Esophagus mucosa (tissue), 1 donor: ENCODE data around the gene SH3TC1. TPM values are rescaled to one million over a fixed set of nuclear protein-coding genes. Genes with fewer than 3 reads are reported as not detected.

Source experiments
- ATAC-seq: fragments of 200-7000 bp; cut with Tn5 transposase; one replicate; pipeline ENCODE4 v1.9.1; 2020
- total RNA-seq: library from RNA; stranded (reverse); gene quantifications from one replicate; pipeline ENCODE4 v1.2.4, GENCODE V29; 2023
- donor health status: DM: yes; HTN: yes; CAD: no.

Gene SH3TC1
- 52.9 TPM for total RNA-seq

DNA sequence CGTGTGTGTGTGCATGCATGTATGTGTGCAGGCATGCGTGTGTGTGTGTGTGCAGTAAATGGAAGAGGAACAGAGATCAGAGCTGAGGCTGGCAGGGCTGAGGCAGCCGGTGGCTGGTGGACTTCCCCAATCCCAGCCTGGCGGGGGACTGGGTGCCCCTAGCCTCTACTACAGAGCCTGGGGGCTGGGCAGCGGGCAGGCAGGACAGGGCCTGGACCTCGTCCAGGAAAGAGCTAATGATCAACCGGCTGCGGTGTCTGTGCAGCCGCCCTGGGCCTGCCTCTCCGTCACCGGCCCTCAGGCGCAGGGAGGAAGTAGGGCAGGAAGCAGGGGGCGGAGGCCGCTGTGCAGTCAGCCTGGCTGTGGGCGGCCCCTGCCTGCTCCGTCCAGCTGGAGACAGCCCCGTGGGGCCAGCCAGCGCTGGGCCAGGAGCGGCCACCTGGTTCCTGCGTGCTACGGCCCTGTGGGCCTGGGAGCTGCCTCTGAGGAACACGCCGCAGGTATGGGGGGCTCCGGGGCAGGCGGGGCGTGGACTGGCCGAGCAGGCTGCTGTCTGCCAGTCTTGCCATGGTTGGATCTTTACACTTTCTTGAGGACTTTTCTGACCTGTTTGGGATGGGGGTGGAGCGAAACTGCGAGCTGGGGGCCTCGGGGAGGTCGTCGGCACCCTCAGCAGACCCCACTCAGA lies at the start of gene SH3TC1:
SH3TC1 (plus strand) TSS at position 385 of the 688 bp plus-strand sequence. CDS start 5,905 bp downstream, outside the sequence.
- ATAC-seq, result peak; percentile 82

- ATAC-seq, result no peak
These were observed 49.4 kb upstream of the SH3TC1 start for GRCh38 chr4:8149664-8150063.

GRCh38 chr4:8150152-8151090 lies 48.7 kb upstream of the SH3TC1 start:
- ATAC-seq, result peak; percentile 19

DNA sequence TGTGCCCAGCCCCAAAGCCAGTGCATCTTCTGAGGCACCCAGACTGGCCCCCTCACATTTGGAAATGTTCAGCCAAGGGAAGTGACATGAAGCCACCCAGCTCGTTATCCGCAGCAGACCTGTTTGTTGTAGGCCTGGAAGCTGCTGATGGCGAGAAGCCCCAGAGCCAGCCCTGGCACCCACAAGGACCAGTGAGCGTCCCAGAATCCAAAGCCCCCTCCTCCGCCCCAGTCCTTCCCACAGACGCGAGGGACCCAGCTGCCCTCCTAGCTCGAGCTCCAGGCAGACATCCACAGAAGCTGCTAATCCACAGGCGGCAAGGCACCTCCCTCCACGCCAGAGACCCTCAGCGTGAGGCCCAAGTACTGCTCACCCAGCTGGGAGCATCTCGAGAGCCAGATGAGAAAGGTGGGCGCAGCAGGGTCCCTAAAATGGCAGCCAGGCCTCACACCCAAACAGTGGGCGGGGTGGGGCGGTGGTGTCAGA lies 47.9 kb upstream of the SH3TC1 start:
- ATAC-seq, result no peak

DNA sequence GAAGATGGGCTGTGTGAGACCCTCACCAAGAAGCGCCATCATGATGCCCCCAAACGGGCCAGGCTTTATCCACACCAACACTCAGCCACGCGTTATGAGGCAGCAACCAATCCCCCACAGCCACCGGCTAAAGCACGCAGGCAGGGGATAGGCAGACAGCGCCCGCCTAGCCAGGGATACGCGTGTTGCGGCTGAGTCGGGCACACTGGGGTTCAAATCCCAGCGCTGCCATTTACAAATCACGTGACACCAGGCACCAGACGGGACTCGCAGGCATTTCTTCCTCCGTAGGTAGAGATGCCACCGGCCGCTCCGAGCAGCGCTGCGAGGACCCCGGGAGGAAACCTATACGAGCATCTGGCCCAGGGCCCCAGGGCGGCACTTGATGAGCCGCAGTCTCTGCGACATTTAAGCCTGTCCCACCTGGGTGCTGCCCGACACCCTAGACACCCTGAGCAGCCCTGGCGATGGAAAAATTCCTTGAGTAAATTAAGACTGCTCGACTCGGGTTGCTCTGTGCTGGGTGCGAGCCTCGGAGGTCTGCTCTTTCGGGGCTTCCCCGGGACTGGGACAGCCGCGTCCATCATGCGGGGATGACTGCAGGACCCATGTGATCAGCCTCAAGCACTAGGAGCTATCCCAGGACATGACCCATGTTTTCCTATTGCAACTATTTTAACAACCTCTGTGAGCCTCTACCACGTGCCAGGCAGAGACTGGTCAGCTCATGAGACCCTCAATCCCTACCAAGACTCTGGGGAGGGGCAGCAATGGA lies 46.8 kb upstream of the SH3TC1 start:
- ATAC-seq, result no peak

GRCh38 chr4:8152865-8153257 lies 46.2 kb upstream of the SH3TC1 start:
- ATAC-seq, result no peak

- ATAC-seq, result no peak
These were observed 45.6 kb upstream of the SH3TC1 start for GRCh38 chr4:8153441-8153840.

GRCh38 chr4:8155048-8155447 lies 44.0 kb upstream of the SH3TC1 start:
- no peak for ATAC-seq

GRCh38 chr4:8155660-8156421 lies 43.2 kb upstream of the SH3TC1 start:
- ATAC-seq, result no peak

- no peak for ATAC-seq
These were observed 42.5 kb upstream of the SH3TC1 start for GRCh38 chr4:8156617-8157016.

DNA sequence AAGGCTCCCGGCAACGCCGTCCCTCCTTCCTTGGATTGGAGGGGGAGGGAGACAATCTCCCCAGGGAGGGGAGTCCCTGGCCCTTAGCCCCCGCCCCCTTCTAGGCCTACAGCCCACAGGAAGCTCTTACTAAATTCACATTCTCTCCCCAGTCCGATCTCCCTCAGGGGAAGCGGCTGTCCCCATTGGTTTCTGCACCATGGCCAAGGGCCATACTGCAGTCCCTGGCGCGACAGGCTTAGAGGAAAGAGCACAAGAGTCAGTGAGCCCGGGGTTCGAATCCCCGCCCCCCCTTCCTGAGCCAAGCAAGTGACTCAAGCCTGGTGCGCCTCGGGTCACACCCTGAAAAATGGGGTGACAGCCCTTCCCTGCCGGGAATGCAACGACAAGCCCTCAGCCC lies 41.6 kb upstream of the SH3TC1 start:
- peak; percentile 40 for ATAC-seq

DNA sequence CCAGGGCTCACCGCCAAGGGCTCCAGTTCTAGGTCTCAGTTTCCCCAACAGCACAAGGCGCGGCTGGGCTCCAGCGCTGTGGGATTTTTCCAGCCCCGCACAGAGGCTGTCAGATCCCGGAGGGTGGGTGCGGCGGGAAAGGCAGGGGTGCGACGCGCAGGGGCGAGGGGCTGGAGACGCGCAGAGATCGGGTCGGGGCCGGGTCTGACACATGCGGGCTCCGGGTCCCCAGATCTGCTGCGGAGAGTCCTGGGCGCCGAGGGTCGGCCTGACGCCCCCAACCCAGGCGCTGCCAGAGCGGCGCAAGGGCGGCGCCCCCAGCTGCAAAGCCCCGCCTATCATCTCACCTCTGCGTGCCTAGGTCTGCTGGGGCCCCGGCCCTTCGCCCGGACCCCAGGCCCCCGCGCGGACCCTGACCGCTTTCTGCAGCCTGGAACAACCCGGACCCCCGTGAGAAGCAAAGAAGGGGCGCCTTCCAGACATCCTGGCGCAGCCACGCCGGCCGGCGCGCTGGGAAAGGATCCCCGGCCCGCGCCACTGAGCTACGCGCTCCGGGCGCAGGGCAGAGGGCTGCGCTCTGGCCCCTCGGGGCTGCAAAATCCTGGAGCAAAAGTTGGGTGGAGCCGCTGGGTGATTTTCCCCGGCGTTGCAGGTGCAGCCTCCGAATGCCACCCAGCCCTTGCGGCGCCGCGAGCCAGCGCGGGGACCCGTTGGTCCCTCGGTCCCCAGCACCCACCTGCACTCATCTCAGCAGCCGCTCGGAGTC lies 41.0 kb upstream of the SH3TC1 start:
- peak; percentile 4 for ATAC-seq

- ATAC-seq, result peak; percentile 95
These were observed 40.2 kb upstream of the SH3TC1 start, which contains the start of gene ABLIM2 for GRCh38 chr4:8158710-8159536. ABLIM2 (minus strand) TSS chr4:8158813; CDS start chr4:8158689, 124 bp downstream.

GRCh38 chr4:8159537-8160232 lies 39.4 kb upstream of the SH3TC1 start:
- ATAC-seq, result no peak

DNA sequence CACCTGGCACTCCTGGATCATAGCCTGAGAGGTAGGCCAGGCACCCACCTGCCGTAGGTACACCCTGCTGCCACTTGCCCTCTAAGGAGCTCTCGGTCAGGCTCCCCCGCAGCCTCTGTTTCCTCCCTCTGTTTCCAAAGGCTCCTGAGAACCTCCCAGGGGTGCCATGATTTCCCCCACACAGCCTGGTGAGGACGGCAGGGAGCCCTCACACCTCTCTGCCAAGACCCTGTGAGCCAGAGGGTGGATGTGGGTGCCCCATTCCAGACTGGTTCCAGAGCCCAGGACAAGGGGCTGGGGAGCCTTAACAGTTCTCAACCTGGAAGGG lies 38.9 kb upstream of the SH3TC1 start:
- no peak for ATAC-seq

- ATAC-seq, result no peak
These were observed 38.5 kb upstream of the SH3TC1 start for GRCh38 chr4:8160572-8160971.

DNA sequence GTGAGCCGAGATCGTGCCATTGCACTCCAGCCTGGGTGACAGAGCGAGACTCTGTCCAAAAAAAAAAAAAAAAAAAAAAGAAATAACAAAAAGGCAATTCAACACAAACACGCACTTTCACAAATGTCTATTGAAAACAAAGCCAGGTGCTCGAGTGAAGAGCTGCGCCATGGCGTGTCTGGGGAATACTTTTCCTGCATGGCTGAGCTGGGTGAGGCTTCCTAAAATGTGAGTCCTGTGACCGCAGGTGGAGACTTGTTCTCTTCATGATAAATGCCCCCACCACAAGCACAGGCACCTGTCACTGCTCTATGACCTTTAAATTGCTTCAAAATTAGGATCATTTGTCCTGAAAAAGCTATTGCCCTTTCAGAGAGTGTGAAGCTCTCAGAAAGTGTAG lies 36.5 kb upstream of the SH3TC1 start:
- no peak for ATAC-seq

GRCh38 chr4:8163026-8163425 lies 36.1 kb upstream of the SH3TC1 start:
- no peak for ATAC-seq

DNA sequence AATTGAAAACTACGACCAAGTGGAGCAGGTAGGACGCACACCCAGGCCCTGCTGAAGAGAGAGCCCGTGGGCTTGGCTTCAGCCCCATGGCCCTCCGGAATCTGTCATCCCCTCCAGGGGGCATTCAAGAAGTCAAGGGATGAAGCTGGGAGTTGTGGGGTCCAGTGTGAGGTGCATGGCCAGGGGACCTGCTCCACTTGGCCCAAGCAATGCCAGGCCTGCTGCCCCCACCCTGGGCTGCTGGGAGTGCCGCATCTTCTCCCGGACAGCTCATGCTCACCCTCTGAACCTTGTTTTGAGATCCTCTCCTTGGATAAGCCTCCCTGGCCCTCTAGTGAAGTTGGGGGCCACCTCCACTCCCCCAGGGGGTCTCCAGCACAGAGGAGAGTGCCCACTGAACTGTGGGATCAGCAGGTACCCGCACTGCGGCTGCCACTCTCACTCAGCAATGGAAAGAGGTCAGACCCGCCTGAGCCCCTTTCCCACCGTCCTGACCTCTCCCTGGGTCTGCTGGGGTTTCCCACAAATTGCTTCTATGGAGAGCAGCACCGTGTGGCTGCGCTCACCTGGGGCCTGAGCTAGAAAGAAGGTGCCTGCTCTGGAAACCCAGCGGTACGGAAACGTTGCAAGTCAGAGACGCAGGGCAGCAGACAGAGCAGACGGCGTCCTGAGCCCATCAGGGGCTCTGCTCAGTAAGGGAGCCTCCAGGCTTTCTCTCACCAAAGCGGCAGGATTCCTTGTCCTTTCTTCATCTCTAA lies 35.5 kb upstream of the SH3TC1 start:
- no peak for ATAC-seq
